Skeletal muscle tissue (tissue), 4 donors: ENCODE measurements around the gene EP400. TPM values are rescaled to one million over a fixed set of nuclear protein-coding genes. Genes with fewer than 3 reads are reported as not detected.

ENCODE experiments used
- H3K27ac ChIP-seq: one replicate; pipeline ENCODE4 v1.7.0; 2013; ENCODE audit warnings: mild to moderate bottlenecking, low read depth, low read length, inconsistent platforms
- H3K27me3 ChIP-seq, 3 donors: one replicate each; pipeline ENCODE4 v1.7.0; 2013; ENCODE audit warnings: low read length in 3 of 3; ENCODE audit not compliant: control insufficient read depth in 3 of 3, insufficient read depth in 3 of 3
- H3K36me3 ChIP-seq, 3 donors: one replicate each; pipeline ENCODE4 v1.7.0; 2013; ENCODE audit warnings: low read length in 3 of 3; ENCODE audit not compliant: control insufficient read depth in 3 of 3, insufficient read depth in 3 of 3
- H3K4me1 ChIP-seq, 3 donors: one replicate each; pipeline ENCODE4 v1.7.0; 2013; ENCODE audit warnings: low read length in 3 of 3, mild to moderate bottlenecking in 3 of 3; ENCODE audit not compliant: control insufficient read depth in 3 of 3, insufficient read depth in 3 of 3
- H3K4me3 ChIP-seq, 3 donors: one replicate each; pipeline ENCODE4 v1.7.0; 2013; ENCODE audit warnings: low read length in 3 of 3
- H3K9ac ChIP-seq, 3 donors: one replicate each; pipeline ENCODE4 v1.7.0; 2013; ENCODE audit warnings: low read length in 3 of 3, mild to moderate bottlenecking in 3 of 3, moderate library complexity in 2 of 3, low read depth in 1 of 3
- H3K9me3 ChIP-seq, 3 donors: one replicate each; pipeline ENCODE4 v1.7.0; 2013; ENCODE audit warnings: low read length in 3 of 3; ENCODE audit not compliant: control insufficient read depth in 3 of 3
- total RNA-seq: library from RNA; depleted of rRNA; stranded (reverse); fragments of >200 nt; gene quantifications from one replicate; pipeline ENCODE4 v1.2.3, GENCODE V29; 2014
- donor health status: Osteomylitis.

EP400 gene
- total RNA-seq, 1 donor from 2014 or later: 11.0 TPM

- Histone ChIP-seq H3K9ac (no peak overlapping the region), H3K36me3 (peaks cover 69 to 72% (median 72%) of the 10 kb centered on the region in 3 donors), H3K9me3 (no peaks in the 10 kb centered on the region), H3K4me3 (no peak overlapping the region), H3K27ac (no peak overlapping the region), H3K27me3 (no peaks in the 10 kb centered on the region), H3K4me1 (peaks cover 6 to 10% (median 6%) of the 10 kb centered on the region in 3 donors)
These were observed 36.1 kb upstream of the EP400 start for GRCh38 chr12:131913666-131914065.

GRCh38 chr12:131914179-131914702, 35.5 kb upstream of the EP400 start:
- H3K4me1 ChIP-seq: peaks cover 6 to 10% (median 6%) of the 10 kb centered on the region in 3 donors
- no peaks in the 10 kb centered on the region for H3K9me3 ChIP-seq
- peaks cover 66 to 72% (median 67%) of the 10 kb centered on the region in 3 donors for H3K36me3 ChIP-seq
- H3K27me3 ChIP-seq: no peaks in the 10 kb centered on the region
- no peak overlapping the region for H3K27ac ChIP-seq
- no peak overlapping the region for H3K9ac ChIP-seq
- H3K4me3 ChIP-seq: no peak overlapping the region

GRCh38 chr12:131915000-131915689, 34.6 kb upstream of the EP400 start:
- Histone ChIP-seq H3K9me3 (no peaks in the 10 kb centered on the region), H3K27me3 (no peaks in the 10 kb centered on the region), H3K36me3 (peaks cover 67 to 74% (median 69%) of the 10 kb centered on the region in 3 donors), H3K9ac (no peak overlapping the region), H3K27ac (no peak overlapping the region), H3K4me1 (peaks cover 6 to 10% (median 6%) of the 10 kb centered on the region in 3 donors), H3K4me3 (no peak overlapping the region)

GRCh38 chr12:131915823-131916222, 33.9 kb upstream of the EP400 start:
- H3K27me3 ChIP-seq: no peaks in the 10 kb centered on the region
- H3K9me3 ChIP-seq: no peaks in the 10 kb centered on the region
- no peak overlapping the region for H3K4me3 ChIP-seq
- H3K4me1 ChIP-seq: peaks cover 6 to 10% (median 6%) of the 10 kb centered on the region in 3 donors
- H3K27ac ChIP-seq: no peak overlapping the region
- H3K9ac ChIP-seq: no peak overlapping the region
- H3K36me3 ChIP-seq: peaks cover 63 to 74% (median 68%) of the 10 kb centered on the region in 3 donors

GRCh38 chr12:131916306-131917138, 33.2 kb upstream of the EP400 start:
- Histone ChIP-seq H3K36me3 (peaks cover 64 to 74% (median 67%) of the 10 kb centered on the region in 3 donors), H3K27me3 (no peaks in the 10 kb centered on the region)

GRCh38 chr12:131917139-131917710, 32.5 kb upstream of the EP400 start:
- Histone ChIP-seq H3K4me1 (peaks cover under 1 to 4% (median 3%) of the 10 kb centered on the region in 3 donors), H3K36me3 (peaks cover 60 to 71% (median 64%) of the 10 kb centered on the region in 3 donors), H3K9me3 (no peaks in the 10 kb centered on the region), H3K27me3 (no peaks in the 10 kb centered on the region), H3K4me3 (no peak overlapping the region), H3K9ac (no peak overlapping the region), H3K27ac (no peak overlapping the region)

More at GRCh38 chr12:131916306-131917138, 33.2 kb upstream of the EP400 start:
- peaks cover 6 to 10% (median 6%) of the 10 kb centered on the region in 3 donors for H3K4me1 ChIP-seq
- H3K4me3 ChIP-seq: no peak overlapping the region
- no peaks in the 10 kb centered on the region for H3K9me3 ChIP-seq
- H3K9ac ChIP-seq: no peak overlapping the region
- H3K27ac ChIP-seq: no peak overlapping the region

- Histone ChIP-seq H3K4me3 (no peak overlapping the region), H3K27me3 (no peaks in the 10 kb centered on the region), H3K9me3 (no peaks in the 10 kb centered on the region), H3K36me3 (peaks cover 55 to 70% (median 61%) of the 10 kb centered on the region in 3 donors), H3K9ac (no peak overlapping the region), H3K4me1 (no peaks in the 10 kb centered on the region), H3K27ac (no peak overlapping the region)
These were observed 31.9 kb upstream of the EP400 start for GRCh38 chr12:131917711-131918306.

- H3K9ac ChIP-seq: no peak overlapping the region
- H3K4me3 ChIP-seq: no peak overlapping the region
- no peak overlapping the region for H3K27ac ChIP-seq
- H3K36me3 ChIP-seq: peaks cover 54 to 66% (median 58%) of the 10 kb centered on the region in 3 donors
- no peaks in the 10 kb centered on the region for H3K4me1 ChIP-seq
- no peaks in the 10 kb centered on the region for H3K9me3 ChIP-seq
- H3K27me3 ChIP-seq: no peaks in the 10 kb centered on the region
These were observed 31.3 kb upstream of the EP400 start for GRCh38 chr12:131918311-131919050.

GRCh38 chr12:131919051-131919347, 30.7 kb upstream of the EP400 start:
- Histone ChIP-seq H3K9me3 (no peaks in the 10 kb centered on the region), H3K9ac (no peak overlapping the region), H3K4me1 (peaks cover 0 to under 1% (median 0%) of the 10 kb centered on the region in 3 donors), H3K27me3 (no peaks in the 10 kb centered on the region), H3K36me3 (peaks cover 51 to 62% (median 57%) of the 10 kb centered on the region in 3 donors), H3K4me3 (no peak overlapping the region), H3K27ac (no peak overlapping the region)
